Activated CD8-positive, alpha-beta memory T cell treated with anti-CD3 and anti-CD28 coated beads for 4 hours (primary cell): Measurements from ENCODE around the gene POLR1G.

Experiments used
- DNase-seq, 2 donors: peaks; one replicate each; pipeline ENCODE4 v3.0.0-alpha.2; 2020; ENCODE audit warnings: low read depth in 2 of 2

The POLR1G gene, protein sequence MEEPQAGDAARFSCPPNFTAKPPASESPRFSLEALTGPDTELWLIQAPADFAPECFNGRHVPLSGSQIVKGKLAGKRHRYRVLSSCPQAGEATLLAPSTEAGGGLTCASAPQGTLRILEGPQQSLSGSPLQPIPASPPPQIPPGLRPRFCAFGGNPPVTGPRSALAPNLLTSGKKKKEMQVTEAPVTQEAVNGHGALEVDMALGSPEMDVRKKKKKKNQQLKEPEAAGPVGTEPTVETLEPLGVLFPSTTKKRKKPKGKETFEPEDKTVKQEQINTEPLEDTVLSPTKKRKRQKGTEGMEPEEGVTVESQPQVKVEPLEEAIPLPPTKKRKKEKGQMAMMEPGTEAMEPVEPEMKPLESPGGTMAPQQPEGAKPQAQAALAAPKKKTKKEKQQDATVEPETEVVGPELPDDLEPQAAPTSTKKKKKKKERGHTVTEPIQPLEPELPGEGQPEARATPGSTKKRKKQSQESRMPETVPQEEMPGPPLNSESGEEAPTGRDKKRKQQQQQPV

DNA sequence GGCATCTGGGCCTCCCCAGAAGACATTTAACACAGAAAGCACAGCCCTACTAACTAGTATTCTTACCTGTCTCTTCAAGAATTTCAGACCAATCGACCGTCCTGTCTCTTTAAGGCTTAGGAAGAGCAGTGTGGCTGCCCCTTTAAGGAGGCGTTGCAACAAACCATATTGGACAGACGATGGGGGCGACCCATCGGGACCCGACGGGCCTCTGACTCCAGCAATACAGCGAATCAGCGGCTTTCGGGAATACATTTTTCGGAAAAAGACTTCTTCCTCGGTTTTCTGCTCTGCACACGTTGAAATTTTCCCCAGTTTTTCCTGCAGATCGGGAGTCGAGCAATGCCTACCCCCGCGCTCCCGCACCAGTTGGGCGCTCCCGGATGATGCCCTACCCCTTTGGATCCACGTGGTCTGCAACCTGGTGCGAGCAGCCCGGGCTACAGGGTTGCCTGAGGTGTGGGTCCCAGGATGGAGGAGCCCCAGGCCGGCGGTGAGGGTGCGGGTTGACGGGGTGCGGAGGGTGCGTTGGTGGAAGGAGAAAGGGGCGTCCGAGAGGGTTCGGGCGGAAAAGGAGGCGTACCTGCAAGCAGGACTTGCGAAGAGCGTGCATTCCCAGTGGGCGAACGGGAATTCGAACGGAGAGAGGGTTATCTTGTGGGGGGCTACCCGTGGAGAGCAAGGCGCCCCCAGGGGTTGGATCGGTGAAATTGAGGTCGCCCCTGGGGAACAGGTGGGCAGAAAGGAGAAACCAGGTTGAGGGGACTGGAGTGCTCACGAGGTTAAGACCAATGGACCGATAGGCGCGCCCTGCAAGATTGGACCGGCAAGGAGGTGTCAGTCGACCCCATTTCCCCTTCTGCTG lies at the start of gene POLR1G:
Gene POLR1G, plus strand, starts transcription at position 419 of the 865 bp plus-strand sequence. Its CDS starts 53 bp downstream, at position 472.
- DNase-seq = peak; percentile 60 to 68

DNA sequence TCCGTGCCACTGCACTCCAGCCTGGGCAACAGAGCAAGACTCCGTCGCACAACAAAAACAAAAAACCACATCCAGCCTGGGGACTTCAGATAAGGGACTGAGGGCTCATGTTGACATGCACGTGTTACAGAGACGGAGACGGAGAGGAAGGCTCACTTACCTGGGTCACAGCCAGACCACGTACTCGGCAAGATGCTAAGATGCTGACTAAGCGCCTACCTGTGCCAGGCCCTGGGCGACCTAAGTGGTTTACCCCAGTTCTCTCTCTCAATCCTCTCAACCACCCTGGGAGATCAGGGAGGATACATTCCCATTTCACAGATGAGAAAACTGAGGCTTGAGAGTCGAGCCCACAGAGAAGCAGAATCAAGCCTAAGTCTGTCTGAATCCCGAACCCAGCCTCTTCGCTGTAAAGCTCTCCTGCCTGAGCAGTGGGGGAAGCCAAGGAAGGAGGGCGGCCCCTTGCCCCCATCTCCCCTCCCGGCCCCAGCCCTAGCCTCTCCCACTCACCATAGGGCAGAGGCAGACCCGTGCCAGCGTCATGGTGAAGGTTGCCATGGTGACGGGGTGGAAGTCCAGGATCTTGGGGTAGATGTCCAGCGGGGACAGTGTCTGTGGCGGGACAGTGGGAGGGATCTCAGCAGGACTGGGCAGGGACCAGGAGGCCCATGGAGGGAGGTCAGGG lies 49.5 kb upstream of the POLR1G start:
- no peak for DNase-seq

DNA sequence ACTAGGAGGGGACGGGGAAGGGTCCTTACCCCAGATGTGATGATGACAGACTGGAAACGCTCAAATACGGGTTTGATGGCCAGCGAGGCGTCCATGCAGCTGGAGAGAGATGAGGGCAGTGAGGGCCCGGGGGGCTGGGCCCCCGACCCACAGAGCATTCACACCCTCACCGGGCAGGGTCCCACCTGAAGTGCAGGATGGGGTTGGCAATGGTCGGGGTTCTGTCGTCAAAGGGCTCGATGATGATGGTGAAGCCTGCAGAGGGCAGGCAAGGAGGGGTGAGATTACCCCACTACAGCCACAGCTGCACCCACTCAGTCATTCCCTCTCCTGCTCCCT lies 49.0 kb upstream of the POLR1G start:
- no peak for DNase-seq

DNA sequence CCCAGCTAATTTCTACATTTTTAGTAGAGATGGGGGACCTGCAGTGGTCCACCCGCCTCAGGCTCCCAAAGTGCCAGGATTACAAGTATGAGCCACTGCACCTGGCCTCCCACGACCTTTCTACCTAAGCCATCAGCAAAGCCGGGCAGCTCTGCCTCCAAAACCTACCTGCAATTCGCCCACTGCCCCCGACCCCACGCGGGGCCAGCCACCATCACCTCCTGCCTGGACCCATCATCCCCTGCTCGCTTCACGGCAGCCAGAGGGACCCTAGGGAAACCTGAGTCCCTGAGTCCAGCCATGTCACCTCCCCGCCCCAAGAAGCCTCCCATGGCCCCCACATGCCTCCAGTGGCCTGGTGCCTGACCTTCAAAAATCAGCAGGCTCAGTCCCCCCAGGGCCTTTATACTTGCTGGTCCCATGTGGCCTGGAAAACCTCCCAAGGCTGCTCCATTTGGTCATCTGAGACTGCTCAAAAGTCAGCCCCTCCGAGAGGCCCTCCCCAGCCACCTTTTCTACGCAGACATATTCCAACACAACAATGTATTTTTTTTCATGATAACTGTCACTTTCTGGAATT lies 48.1 kb upstream of the POLR1G start:
- no peak for DNase-seq

DNA sequence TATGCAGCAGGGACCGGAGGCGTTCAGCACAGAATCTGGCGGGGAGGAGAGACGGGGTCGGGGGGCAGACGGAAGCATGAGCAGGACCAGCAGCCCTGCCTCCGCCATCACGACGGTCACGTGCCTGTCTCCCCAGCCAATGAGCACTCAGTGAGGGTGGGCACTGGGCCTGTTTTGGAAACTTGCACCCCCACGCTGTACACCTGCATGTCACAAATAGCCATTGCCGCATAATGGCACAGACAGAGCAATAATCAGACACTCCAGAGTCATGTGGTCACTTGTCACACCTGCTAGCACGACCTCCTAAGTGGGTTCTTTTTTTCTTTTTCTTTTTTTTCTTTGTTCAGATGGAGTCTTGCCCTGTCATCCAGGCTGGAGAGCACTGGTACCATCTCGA lies 44.8 kb upstream of the POLR1G start:
- DNase-seq = no peak

DNA sequence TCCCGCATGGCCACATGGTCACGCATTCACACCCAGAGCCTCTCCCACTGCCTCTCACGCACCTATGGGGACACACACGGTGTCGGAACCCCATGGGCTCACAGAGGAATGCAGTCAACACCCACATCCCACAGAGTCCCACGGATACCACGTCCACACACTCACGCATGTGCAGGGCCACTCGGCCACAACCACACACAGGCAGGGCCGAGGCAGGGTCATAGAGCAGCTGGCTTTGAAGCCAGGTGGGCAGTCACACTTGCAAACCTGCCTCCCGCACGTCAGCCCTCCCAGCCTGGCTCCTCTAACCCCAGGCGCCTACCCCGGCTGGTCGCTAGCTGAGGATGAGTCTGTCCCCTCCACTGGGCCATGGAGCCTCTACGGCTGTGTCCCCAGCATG lies 44.2 kb upstream of the POLR1G start:
- DNase-seq = no peak

DNA sequence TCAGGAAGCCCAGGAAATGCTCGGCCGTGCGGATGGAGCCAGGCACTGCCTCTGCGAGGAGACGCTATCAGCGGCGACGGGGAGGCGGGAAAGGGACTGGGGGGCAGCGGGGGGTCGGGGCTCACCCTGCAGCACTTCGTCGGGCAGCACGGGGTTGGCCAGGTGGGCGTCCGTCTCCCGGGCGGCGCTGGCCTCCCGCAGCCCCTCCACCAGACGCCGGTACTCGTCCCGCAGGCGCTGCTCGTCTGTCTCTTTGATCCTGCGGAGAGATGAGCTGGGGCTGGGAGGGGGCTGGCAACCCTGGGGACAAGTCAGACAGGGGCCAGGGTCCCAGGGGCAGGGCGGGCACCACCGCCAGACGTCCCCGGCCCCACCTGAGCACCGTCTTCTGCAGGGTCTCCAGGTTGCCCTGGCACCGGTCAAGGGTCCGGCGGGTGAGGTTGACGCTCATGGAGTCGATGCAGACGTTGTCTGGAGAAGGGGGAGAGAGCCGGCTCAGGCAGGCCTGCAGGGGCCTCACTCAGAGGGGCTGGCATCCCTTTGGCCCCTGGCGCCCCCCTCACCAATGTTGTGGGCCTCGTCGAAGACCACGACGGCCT lies 42.5 kb upstream of the POLR1G start:
- no peak for DNase-seq

DNA sequence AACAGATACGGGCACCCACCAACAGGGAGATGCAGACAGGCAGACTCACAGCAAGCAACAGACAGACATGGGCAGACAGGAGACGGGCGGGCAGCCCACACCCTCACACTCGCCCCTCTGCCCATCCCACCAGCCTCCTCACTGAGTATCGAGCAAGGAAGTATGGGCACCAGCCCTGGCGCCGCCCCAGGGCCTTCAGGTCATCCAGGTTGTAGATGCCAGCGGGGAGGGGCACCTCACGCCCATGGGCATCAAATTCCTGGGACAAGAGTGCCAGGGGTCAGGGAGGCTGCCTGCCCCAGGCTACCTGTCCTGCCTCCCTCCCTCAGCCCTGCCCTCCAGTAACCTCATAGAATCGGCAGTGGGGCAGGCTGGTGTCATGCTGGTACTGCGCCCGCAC lies 41.7 kb upstream of the POLR1G start:
- DNase-seq = no peak

DNA sequence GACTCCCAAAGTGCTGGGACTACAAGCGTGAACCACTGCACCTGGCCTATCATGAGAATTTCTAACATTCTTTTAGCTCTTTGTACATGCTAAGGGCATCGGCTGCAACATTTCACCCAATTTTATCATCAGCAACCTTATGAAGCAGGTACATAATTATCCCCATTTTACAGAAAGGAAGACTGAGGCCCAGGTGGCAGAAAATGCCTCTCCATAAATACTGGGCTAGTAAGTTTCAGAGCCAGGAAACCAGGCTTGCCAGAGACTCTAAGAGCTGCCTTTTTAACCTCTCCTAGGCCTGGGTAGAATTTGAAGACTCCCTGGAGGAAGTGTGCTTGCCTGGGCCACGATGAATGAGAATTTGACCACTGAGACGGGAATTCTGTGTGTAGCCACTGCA lies 38.3 kb upstream of the POLR1G start:
- no peak for DNase-seq

DNA sequence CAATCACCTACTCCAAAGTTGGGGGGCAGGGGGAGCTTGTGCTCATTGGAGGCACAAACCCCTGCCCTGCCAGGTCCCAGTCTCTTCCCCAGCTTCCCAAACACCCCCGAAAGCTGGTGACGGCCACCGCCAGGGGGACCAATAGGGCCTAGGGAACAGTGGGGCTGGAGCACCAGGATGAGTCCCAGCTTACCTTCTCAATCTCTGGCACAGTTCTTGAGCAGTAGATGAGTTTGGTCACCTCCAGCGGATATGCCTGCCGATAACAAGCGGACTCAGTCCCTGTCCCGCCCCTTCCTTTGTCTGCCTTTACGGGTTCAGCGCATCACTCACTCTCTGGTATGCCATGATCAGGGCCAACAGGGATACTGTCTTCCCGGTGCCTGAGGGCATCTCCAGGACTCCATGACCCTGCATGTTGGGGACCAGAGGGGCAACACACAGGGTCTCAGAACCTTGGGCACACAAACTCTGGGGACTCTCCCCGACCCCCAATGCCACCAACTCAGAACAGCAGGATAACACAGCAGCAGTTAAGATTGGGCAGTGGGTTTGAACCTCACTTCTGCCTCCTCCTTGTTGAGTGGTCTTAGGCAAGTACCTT lies 37.6 kb upstream of the POLR1G start:
- DNase-seq = no peak

DNA sequence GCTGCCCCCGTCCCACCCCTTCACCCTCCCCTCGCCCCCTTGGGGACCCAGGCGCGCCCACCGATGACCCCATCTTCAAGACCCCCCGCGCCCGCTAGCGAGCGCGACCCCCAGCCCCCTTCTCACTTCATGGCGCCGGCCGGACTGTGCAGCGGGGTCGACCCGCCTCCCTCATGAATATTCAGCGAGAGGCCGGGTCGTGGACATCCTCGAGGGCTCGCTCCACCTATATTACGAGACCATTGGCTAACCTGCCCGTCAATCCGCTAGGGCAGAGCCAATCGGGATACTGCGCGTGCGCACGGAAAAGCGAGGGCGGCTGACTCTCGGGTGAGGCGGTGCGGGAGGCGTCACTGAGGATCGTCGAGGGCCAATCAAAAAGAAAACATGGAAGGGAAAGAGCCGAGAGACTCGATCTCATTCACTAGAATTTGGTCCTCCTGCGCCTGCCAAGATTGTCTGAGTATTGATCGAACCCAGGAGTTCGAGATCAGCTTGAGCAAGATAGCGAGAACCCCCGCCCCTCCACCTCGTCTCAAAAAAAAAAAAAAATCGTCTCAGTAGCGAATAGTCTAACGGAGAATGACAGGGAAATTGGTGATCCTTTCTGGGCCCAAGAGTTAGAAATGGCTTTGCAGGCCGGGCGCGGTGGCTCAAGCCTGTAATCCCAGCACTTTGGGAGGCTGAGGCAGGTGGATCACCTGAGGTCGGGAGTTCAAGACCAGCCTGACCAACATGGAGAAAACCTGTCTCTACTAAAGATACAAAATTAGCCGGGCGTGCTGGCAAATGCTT lies 35.8 kb upstream of the POLR1G start, which contains the start of gene ERCC2:
Gene ERCC2, minus strand, starts transcription at position 164 of the 795 bp plus-strand sequence. Its CDS starts 33 bp downstream, at position 131.
- DNase-seq = peak; percentile 99

DNA sequence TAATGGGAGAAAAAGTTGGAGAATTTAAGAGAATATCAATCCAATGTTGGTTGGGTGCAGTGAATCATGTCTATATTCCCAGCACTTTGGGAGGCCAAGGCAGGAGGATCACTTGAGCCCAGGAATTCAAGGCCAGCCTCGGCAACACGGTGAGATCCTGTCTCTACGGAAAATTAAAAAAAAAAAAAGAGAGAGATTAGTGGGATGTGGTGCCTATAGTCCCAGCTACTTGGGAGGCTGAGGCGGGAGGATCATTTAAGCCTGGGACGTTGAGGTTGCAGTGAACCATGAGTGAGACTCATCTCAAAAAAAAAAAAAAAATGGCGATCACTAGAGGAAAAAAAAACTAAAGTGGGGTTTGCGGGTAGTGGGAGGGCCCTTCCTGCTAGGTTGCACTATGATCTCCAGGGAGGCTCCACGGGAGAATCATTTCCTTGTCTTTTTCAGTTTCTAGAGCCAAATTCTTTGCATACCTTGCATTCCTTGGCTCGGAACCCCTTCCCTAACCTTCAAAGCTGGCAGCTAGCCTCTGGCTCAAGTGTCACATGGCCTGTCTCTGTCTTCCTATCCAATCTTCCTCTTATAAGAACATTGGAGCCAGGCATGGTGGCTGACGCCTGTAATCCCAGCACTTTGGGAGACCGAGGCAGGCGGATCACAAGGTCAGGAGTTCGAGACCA lies 30.3 kb upstream of the POLR1G start:
- no peak for DNase-seq

DNA sequence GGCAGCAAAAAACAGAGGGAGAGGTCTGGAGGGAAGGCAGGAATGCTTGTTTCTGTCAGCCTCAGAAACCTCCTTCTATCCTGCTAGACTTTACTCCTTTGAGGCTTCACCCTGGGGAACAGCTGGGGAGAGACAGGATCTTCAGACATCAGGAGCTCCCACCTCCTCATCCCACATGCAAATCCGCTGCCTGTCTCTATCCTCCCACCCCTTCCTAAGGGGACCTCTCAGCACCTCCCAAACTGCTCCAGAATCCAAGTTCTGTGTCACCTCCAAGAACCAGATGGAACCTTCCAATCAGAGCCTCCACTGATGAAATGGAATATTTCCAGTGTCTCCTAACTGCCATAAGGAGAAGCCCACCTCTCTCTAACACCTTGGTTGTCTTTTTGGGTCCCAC lies 26.3 kb upstream of the POLR1G start:
- DNase-seq = no peak

DNA sequence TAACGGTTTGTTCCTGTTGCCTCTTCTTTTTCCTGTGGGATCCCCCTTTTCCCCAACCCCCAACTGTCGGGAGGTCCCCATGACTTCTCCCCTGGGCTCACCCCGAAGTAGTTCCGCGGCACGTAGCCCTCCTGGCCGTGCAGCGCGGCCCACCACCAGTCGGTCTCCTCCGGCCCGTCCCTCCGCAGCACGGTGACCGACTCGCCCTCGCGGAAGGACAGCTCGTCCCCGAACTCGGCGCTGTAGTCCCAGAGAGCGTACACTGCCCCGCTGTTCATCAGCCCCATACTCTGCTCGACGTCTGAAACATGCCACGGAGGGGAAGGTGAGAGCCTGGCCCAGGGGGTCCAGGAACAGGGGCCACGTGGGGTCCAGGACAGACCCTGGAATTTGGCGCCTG lies 24.0 kb upstream of the POLR1G start:
- no peak for DNase-seq

DNA sequence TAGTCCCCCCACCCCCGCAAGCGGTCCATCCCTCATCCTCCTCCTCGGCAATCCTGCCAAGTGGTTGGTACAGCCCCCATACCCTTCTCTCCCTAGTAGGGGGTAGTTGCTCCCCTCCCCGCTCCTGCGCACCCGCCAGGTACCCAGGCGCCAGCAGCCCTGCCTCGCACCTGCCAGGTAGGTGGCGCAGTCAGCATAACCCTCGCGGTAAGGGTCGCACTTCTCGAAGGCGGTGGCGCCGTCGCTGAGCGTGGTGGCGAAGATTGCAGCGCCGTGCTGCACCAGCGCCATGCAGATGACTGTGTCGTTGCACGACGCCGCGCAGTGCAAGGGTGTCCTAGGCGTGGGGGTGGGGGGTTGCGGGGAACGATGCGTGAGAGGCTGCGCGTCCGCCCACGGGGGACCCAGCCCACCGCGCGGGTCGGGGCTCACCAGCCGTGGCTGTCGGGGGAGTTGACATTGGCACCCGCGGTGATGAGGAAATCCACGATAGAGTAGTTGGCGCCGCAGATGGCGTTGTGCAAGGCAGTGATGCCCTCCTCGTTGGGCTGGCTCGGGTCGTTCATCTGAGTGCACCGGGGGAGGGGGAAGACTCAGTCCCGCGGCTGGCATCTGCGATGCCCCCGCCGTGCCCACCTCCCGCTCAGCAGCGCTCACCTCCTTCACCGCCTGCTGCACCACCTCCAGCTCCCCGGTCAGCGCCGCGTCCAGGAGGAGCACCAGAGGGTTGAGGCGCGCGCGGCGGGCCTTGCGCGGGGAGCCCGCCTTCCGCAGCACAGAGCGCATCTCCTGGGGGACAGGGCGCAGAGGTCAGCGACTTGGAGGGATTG lies 20.8 kb upstream of the POLR1G start:
- DNase-seq = no peak

DNA sequence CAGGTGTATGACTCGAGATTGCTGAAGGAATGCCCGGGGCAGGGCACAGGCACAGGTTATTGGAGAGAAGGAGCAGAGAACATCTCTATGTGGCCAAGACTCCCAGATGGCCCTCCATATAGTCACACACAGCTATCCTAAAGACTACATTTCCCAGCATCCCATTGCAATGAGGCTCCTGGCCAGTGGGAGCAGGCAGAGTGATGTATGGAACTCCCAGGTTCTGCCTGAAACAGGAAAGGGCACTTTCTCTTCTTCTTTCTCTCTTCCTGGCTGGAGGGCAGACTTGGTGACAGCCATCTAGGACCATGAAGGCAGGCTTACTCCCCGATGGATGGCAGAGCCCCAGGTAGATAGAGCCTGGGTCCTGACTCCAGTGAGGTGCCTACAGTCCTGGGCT lies 15.1 kb upstream of the POLR1G start:
- no peak for DNase-seq

DNA sequence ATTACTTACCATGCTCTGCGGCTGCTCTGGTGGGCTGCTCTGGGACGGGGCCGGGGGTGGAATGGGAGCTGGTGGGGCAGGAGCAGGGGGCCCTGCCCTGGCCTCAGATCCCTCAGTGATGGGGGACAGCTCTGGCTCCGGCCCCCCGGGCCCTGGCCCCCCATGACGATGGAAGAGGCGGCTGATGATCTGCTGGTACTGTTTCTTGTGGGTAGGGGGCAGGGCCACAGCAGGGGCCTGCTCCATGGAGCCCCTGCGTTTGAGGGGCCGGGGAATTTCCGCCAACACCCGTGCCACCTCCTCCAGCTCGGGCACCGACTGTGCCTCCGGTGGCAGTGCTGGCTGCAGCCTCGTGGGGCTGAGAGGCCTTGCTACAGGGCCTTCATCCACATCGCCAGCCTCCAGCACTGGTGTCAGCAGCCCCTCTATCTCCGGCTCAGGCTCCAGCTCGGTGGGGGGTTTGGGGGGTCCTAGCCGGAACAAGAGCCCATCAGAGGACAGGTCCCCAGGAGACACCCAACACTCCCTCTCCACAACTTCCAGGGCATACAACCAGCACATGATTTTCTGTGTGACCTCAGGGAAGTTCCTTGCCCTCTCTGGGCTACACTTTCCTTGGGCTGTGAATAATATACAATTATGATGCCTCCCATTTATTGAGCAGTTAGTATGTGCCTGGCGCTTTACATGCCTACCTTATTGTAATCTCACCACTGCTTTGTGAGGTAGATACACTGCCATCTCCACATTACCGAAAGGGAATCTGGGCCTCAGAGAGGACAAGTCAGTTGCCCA lies 14.4 kb upstream of the POLR1G start:
- DNase-seq = no peak
